Endothelial cell of umbilical vein (primary cell): ENCODE data around the gene CNTNAP2.

Source experiments
- POLR2A ChIP-seq: IDR thresholded peaks from 2 replicates; pipeline ENCODE4 v1.6.1; 2012; ENCODE audit warnings: low read depth, mild to moderate bottlenecking, control low read depth, low read length
- POLR2AphosphoS5 ChIP-seq: IDR thresholded peaks from 2 replicates; pipeline ENCODE4 v1.6.1; 2012; ENCODE audit warnings: low read depth, mild to moderate bottlenecking, control low read depth, low read length, moderate library complexity; ENCODE audit not compliant: insufficient read depth

- TF ChIP-seq POLR2A, result no peak
- no peak for TF ChIP-seq POLR2AphosphoS5
Observed at GRCh38 chr7:148325208-148325607, 2208.6 kb downstream of the CNTNAP2 start.
